NT2/D1 (cell line): ENCODE measurements around the gene NUMA1.

Experiments
- DNase-seq: peaks from one replicate; pipeline ENCODE4 v3.0.0-alpha.2; 2011; ENCODE audit warnings: low read depth, low spot score
- H3K27me3 ChIP-seq: 2 replicates; pipeline ENCODE4 v1.6.0; 2011; ENCODE audit warnings: mild to moderate bottlenecking; ENCODE audit not compliant: insufficient read length, insufficient read depth
- H3K36me3 ChIP-seq: 2 replicates; pipeline ENCODE4 v1.6.1; 2011; ENCODE audit warnings: mild to moderate bottlenecking, low read length, mixed read lengths; ENCODE audit not compliant: insufficient read depth, insufficient read length
- H3K4me1 ChIP-seq: 2 replicates; pipeline ENCODE4 v1.5.1; 2011; ENCODE audit not compliant: insufficient read depth, insufficient read length
- H3K4me3 ChIP-seq: 2 replicates; pipeline ENCODE4 v1.5.1; 2011; ENCODE audit warnings: low read depth; ENCODE audit not compliant: insufficient read length
- H3K9ac ChIP-seq: 2 replicates; pipeline ENCODE4 v1.6.0; 2011; ENCODE audit warnings: low read depth; ENCODE audit not compliant: insufficient read length
- H3K9me3 ChIP-seq: 2 replicates; pipeline ENCODE4 v1.5.1; 2011; ENCODE audit warnings: mild to moderate bottlenecking, low read length; ENCODE audit not compliant: insufficient read depth
- SUZ12 ChIP-seq: IDR thresholded peaks from 2 replicates; pipeline ENCODE4 v1.6.1; 2011; ENCODE audit not compliant: insufficient read length, insufficient read depth; ENCODE audit errors: extremely low read depth
- YY1 ChIP-seq: IDR thresholded peaks from 2 replicates; pipeline ENCODE4 v1.6.1; 2011; ENCODE audit not compliant: insufficient read length, insufficient read depth
- ZNF274 ChIP-seq: IDR thresholded peaks from 2 replicates; pipeline ENCODE4 v1.6.1; 2011; ENCODE audit warnings: mild to moderate bottlenecking, low read depth, low read length

NUMA1 gene

DNA sequence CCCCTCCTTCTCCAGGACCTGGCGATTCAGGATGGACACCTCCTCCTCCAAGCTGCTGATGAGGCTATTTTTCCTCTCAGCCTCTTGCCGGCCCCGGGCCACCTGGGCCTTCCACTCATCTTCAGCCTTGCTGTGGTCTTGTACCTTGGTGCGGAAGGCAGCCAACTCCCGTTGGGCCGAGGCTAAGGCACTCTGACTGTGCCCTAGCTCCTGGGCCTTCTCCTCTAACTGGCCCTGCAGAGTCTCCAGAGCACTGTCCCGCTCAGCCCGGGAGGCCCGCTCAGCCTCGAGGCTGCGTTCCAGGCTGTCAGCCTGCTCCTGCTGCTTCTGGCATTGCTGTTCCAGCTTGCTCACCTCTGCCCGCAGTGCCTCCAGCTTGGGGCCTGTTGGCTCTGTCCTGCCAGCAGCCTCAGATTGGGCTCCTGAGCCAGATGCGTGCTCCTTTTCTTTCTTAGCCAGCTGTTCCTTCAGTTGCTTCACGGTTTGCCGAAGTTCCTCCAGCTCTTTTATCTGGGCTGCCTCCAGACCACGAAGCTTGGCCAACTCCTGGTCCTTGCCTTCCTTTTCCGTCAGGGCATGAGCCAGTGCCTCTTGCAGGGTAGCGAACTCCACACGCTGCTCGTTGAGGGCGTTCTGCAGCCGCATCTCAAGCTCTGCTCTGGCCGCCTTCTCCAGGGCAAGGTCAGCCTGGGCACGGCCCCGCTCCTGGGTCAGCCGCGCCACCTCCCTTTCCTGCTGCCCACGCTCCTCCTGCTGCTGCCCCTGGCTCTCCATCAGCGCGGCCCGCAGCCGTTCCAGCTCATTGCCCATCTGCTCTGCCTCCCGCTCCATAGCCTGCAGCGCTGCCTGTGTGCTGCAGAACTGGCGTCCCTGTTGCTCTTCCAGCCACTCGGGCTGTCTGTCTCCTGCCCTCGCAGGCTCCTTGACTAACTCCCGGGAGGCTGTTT, 66.3 kb downstream of the NUMA1 start:
- peaks cover 97% of the 10 kb centered on the region for H3K36me3 ChIP-seq

DNA sequence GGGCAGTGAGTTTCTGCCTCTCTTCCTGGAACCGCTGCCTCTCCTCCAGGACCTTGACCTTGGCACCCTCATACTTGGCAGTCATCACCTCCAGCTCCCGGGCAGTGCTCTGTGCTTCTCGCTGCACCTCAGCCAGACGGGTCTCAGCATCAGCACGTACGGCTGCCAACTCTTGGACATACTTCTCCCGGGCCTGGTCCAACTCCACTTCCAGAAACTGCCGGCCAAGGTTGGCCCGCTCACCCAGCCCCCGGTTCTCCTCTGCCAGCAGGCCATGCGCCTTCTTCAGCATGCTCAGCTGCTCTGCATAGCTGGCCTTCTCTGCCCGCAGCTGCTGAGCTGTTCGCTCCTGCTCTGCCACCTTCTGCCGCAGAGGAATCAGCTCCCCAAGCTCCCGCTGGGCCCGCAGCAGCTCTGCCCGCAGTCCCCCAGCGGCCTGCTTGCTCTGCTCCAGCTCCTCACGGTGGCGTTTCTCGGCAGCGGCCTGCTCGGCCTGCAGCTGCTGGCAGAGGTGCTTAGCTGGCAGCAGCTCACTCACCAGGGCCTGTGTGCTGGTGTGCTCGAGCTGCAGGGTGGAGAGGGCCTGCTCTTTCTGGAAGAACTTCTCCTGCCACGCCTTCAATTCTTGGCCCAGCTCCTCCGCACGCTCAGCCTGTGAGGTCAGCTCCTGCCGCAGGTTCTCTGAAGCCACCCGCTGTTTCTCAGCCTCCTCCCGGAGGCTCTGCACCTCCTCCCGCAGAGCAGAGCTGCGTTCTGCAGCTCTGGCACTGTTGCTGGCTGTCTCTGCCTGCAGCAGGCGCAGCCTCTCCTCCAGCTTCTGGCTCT, 67.2 kb downstream of the NUMA1 start:
- no peak overlapping the region for H3K4me3 ChIP-seq
- TF ChIP-seq ZNF274 = no peak
- TF ChIP-seq SUZ12 = no peak
- no peaks in the 10 kb centered on the region for H3K9me3 ChIP-seq
- H3K4me1 ChIP-seq = peaks cover 6% of the 10 kb centered on the region
- no peak for DNase-seq
- H3K36me3 ChIP-seq = peaks cover 96% of the 10 kb centered on the region
- H3K27me3 ChIP-seq = no peaks in the 10 kb centered on the region
- peak overlapping the region; percentile 42 for H3K9ac ChIP-seq

More for the DNA sequence above, 66.3 kb downstream of the NUMA1 start:
- H3K4me3 ChIP-seq = no peak overlapping the region
- DNase-seq = no peak
- TF ChIP-seq ZNF274 (no peak), YY1 (no peak), SUZ12 (no peak)
- H3K27me3 ChIP-seq = no peaks in the 10 kb centered on the region
- H3K4me1 ChIP-seq = peaks cover 6% of the 10 kb centered on the region
- peak overlapping the region; percentile 42 for H3K9ac ChIP-seq
- no peaks in the 10 kb centered on the region for H3K9me3 ChIP-seq

DNA sequence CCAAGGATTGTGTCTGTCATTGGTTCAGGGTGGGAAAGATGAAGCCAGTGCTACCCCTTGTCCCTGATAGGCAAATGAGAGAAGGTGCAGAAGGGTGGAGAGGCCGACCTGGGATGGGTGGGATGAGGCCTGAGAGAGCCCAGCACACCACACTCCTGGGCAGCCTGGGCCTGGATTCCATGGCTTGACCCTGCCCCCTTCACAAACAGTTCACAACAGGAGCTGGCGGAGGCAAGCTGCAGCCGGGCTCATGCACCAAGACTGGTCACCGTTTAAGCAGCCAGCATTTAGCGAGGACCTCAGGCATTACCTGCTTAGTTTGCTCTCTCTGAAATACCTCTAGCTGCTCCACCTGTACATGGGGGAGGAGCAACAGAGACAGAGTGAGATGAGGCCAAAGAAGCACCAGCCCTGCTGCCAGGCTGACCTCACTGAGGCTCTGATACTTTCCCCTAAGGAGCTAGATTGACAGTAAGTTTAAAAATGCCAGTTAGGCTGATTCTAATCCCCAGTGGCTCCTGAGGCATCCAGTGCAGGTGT, 68.2 kb downstream of the NUMA1 start:
- H3K27me3 ChIP-seq = no peaks in the 10 kb centered on the region
- peaks cover 95% of the 10 kb centered on the region for H3K36me3 ChIP-seq
- H3K9me3 ChIP-seq = no peaks in the 10 kb centered on the region
- H3K9ac ChIP-seq = no peak overlapping the region
- no peak for DNase-seq
- no peak overlapping the region for H3K4me3 ChIP-seq
- TF ChIP-seq YY1 (no peak), SUZ12 (no peak), ZNF274 (no peak)
- peaks cover 6% of the 10 kb centered on the region for H3K4me1 ChIP-seq

DNA sequence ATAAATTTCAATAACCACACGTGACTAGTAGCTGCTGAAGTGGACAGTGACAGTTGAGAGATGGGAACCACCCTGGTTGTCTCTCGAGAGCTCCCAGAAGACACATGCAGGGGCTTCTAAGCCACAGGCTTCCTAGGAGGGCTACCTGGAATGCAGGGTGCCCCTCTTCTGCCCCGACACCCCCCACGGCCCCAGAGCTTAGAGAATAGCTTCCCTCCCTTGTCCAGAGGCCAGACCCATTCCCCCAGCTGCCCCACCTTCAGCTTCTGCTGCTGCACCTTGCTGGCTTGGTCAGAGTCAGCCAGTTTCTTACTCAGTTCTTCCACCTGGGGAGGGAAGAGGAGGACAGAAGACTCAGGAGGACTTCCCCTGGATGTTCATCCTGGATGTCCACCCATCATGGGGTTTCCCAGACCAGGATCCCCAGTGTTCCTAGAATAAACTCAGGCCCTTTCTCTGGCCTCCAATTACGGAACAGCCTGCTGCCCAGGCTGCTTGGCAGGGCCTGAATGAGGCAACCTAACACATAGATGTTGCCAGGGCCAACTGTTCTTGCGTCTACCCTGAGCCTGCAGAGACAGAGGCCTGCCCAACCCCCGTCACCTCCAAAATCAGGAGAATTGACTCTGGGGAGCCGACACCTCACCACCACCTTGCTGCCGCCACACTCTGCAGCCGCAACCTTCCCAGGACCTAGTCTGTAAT, 69.7 kb downstream of the NUMA1 start:
- Histone ChIP-seq H3K4me3 (no peak overlapping the region), H3K36me3 (peaks cover 96% of the 10 kb centered on the region), H3K27me3 (no peaks in the 10 kb centered on the region), H3K4me1 (peaks cover 6% of the 10 kb centered on the region), H3K9ac (no peak overlapping the region), H3K9me3 (no peaks in the 10 kb centered on the region)
- TF ChIP-seq SUZ12 (no peak), YY1 (no peak), ZNF274 (no peak)
- DNase-seq = no peak

DNA sequence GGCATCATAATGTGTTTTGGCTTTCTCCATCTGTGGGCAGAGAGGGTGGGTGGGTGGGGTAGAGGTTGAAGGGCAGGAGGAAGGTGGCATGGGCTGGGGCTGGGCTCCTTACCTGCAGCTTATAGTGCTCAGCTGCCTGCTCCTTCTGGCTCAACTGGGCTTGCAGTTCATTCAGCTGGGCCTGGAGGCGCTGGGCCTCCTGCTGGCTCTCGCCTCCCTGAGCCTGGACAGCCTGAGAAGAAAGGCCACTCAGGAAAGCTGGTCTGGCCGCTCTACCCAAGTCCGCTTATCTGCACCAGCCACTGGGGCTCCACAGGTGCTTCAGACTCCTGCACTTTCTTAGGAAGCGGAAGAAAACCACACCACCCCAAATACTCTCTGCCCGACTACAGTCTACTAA, 71.2 kb downstream of the NUMA1 start:
- no peaks in the 10 kb centered on the region for H3K27me3 ChIP-seq
- no peak for DNase-seq
- peaks cover 96% of the 10 kb centered on the region for H3K36me3 ChIP-seq
- no peak overlapping the region for H3K4me3 ChIP-seq
- H3K4me1 ChIP-seq = peaks cover 6% of the 10 kb centered on the region
- no peaks in the 10 kb centered on the region for H3K9me3 ChIP-seq
- H3K9ac ChIP-seq = no peak overlapping the region
- no peak for TF ChIP-seq SUZ12
- TF ChIP-seq YY1 = no peak
- TF ChIP-seq ZNF274 = no peak

DNA sequence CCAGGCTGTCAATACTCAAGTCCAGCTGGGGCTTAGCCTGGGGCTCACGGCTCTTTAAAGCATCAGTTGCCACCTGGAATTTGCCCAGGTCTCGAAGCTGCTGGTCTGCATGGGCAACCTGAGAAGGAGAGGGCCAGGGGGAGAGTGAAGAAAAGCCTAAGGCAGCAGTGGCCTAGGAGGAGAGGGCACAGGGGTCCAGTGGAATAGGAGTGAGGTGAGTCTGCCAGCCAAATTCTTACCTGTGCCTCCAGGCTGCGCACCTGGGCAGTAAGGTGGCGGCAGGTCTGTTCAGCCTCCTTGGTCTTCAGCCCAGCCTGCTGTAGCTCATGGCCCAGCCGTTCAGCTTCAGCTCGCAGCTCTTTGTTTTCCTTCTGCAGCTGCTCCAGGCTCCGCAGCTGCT, 71.6 kb downstream of the NUMA1 start:
- TF ChIP-seq YY1 = no peak
- no peak for TF ChIP-seq ZNF274
- no peak for TF ChIP-seq SUZ12
- Histone ChIP-seq H3K27me3 (no peaks in the 10 kb centered on the region), H3K36me3 (peaks cover 96% of the 10 kb centered on the region), H3K9ac (no peak overlapping the region), H3K9me3 (no peaks in the 10 kb centered on the region), H3K4me1 (peaks cover 6% of the 10 kb centered on the region), H3K4me3 (no peak overlapping the region)
- DNase-seq = no peak
